GM23248 (cell line): Measurements from ENCODE around the gene LOXL3. TPM values are rescaled to one million over a fixed set of nuclear protein-coding genes. Genes with fewer than 3 reads are reported as not detected.

Experiments
- DNase-seq: peaks from one replicate; pipeline ENCODE4 v3.0.0-alpha.2; 2015
- H2AFZ ChIP-seq: fragments of 200-600 bp; sonication (generic); 2 replicates; pipeline ENCODE4 v1.6.1; 2016; ENCODE audit warnings: antibody characterized with exemption
- H3F3A ChIP-seq: fragments of 200-600 bp; sonication (generic); 2 replicates; pipeline ENCODE4 v1.6.1; 2016; ENCODE audit warnings: mild to moderate bottlenecking, antibody characterized with exemption, mixed run types; ENCODE audit not compliant: insufficient read depth
- H3K27ac ChIP-seq: fragments of 200-600 bp; sonication (generic); 2 replicates; pipeline ENCODE4 v1.5.1; 2016; ENCODE audit warnings: mild to moderate bottlenecking
- H3K27me3 ChIP-seq: fragments of 200-600 bp; sonication (generic); replicated peaks from 2 replicates; pipeline ENCODE4 v1.6.1; 2016; ENCODE audit warnings: mild to moderate bottlenecking; ENCODE audit not compliant: insufficient read depth
- H3K36me3 ChIP-seq: fragments of 200-600 bp; sonication (generic); 2 replicates; pipeline ENCODE4 v1.6.1; 2016; ENCODE audit warnings: low read depth, mild to moderate bottlenecking
- H3K4me1 ChIP-seq: fragments of 200-600 bp; sonication (generic); 2 replicates; pipeline ENCODE4 v1.6.1; 2016; ENCODE audit warnings: mild to moderate bottlenecking; ENCODE audit not compliant: insufficient read depth
- H3K4me2 ChIP-seq: fragments of 200-600 bp; sonication (generic); one replicate; pipeline ENCODE4 v1.6.1; 2016; ENCODE audit warnings: mild to moderate bottlenecking; ENCODE audit not compliant: unreplicated experiment
- H3K4me3 ChIP-seq: fragments of 200-600 bp; sonication (generic); 2 replicates; pipeline ENCODE4 v1.5.1; 2016; ENCODE audit warnings: mild to moderate bottlenecking
- H3K79me2 ChIP-seq: fragments of 200-600 bp; sonication (generic); 2 replicates; pipeline ENCODE4 v1.6.1; 2016; ENCODE audit warnings: mild to moderate bottlenecking; ENCODE audit not compliant: insufficient read depth
- H3K9ac ChIP-seq: fragments of 200-600 bp; sonication (generic); 2 replicates; pipeline ENCODE4 v1.6.1; 2016; ENCODE audit warnings: mild to moderate bottlenecking
- H3K9me2 ChIP-seq: fragments of 200-600 bp; sonication (generic); 2 replicates; pipeline ENCODE4 v1.6.1; 2016; ENCODE audit warnings: mixed run types, mild to moderate bottlenecking, moderate library complexity; ENCODE audit not compliant: insufficient read depth
- H3K9me3 ChIP-seq: fragments of 200-600 bp; sonication (generic); one replicate; pipeline ENCODE4 v1.6.1; 2017; ENCODE audit warnings: low read depth
- H4K20me1 ChIP-seq: fragments of 200-600 bp; sonication (generic); 2 replicates; pipeline ENCODE4 v1.6.0; 2016; ENCODE audit not compliant: insufficient read depth
- EZH2 ChIP-seq: fragments of 200-600 bp; sonication (generic); IDR thresholded peaks from 2 replicates; pipeline ENCODE4 v1.6.1; 2018; ENCODE audit warnings: antibody characterized with exemption, mild to moderate bottlenecking; ENCODE audit not compliant: insufficient read depth, poor library complexity, severe bottlenecking
- EZH2phosphoT487 ChIP-seq: fragments of 200-600 bp; sonication (generic); IDR thresholded peaks from 2 replicates; pipeline ENCODE4 v1.6.1; 2018; ENCODE audit warnings: antibody characterized with exemption, moderate library complexity, mild to moderate bottlenecking, low read depth; ENCODE audit not compliant: insufficient read depth
- WGBS, 2 experiments: methylation state at CpG; one replicate each; pipeline ENCODE4 v1.1.6; 2015 to 2017; ENCODE audit warnings: low lambda C conversion rate in 2 of 2, low coverage in 1 of 2; ENCODE audit errors: missing lambda C conversion rate in 2 of 2; 5-methylcytosine and 5-hydroxymethylcytosine counted together
- in situ Hi-C: fragments of 300-500 bp; cut with MboI; formaldehyde crosslinking; loops from 2 replicates; pipeline ENCODE4 v1.15.0; 2020
- polyA plus RNA-seq: library from polyadenylated mRNA; unstranded; fragments of >200 nt; fragmentation: Nextera tagmentation; extraction: Ambion mirVana; gene quantifications from 2 replicates; pipeline ENCODE4 v1.2.1, GENCODE V29; 2016
- total RNA-seq: library from RNA; depleted of rRNA; stranded (reverse); fragments of >200 nt; shearing (Covaris generic); gene quantifications from 2 replicates; pipeline ENCODE4 v1.2.3, GENCODE V29; 2014

LOXL3 gene
- total and polyA plus RNA-seq, 2 experiments from 2014 or later, result 52.4 to 55.2 TPM

DNA sequence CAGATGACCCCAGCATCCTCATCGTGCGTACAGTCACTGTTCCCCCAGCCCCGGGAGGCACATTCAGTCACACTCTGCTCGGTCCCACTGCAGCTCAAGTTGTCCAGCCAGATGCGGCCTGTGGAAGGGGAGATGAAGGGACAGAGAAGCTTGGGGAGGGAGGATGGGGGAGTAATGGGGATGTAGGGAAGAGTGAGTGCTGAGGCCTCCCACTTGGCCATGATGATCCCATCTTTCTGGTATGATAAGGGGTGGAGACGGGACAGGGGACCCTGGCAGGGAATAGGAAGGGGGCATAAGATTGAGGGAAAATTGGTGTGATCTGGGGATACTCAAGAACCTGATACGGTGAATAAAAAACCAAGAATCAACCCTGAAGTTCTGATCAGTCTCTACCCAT is 3.5 kb downstream of the LOXL3 start:
- H4K20me1 ChIP-seq, result no peaks in the 10 kb centered on the region
- no peaks in the 10 kb centered on the region for H3K9me2 ChIP-seq
- H3F3A ChIP-seq, result peaks cover 15% of the 10 kb centered on the region; the same call in 1 of the 2 replicates
- H3K9ac ChIP-seq, result no peak overlapping the region
- no peaks in the 10 kb centered on the region for H3K36me3 ChIP-seq
- H3K9me3 ChIP-seq, result no peaks in the 10 kb centered on the region
- peak overlapping the region; percentile 78 for H3K4me2 ChIP-seq
- no peak overlapping the region for H3K4me3 ChIP-seq
- H2AFZ ChIP-seq, result no peak overlapping the region
- WGBS, 2 experiments, result 92 to 93% methylated on average over 7 of the region's 7 CpGs
- H3K79me2 ChIP-seq, result peaks cover 48% of the 10 kb centered on the region
- H3K27me3 ChIP-seq, result no peaks in the 10 kb centered on the region
- no peak for DNase-seq
- in situ Hi-C loops, result no loop called here
- no peak for TF ChIP-seq EZH2
- no peak overlapping the region for H3K27ac ChIP-seq
- peaks cover 32% of the 10 kb centered on the region for H3K4me1 ChIP-seq

DNA sequence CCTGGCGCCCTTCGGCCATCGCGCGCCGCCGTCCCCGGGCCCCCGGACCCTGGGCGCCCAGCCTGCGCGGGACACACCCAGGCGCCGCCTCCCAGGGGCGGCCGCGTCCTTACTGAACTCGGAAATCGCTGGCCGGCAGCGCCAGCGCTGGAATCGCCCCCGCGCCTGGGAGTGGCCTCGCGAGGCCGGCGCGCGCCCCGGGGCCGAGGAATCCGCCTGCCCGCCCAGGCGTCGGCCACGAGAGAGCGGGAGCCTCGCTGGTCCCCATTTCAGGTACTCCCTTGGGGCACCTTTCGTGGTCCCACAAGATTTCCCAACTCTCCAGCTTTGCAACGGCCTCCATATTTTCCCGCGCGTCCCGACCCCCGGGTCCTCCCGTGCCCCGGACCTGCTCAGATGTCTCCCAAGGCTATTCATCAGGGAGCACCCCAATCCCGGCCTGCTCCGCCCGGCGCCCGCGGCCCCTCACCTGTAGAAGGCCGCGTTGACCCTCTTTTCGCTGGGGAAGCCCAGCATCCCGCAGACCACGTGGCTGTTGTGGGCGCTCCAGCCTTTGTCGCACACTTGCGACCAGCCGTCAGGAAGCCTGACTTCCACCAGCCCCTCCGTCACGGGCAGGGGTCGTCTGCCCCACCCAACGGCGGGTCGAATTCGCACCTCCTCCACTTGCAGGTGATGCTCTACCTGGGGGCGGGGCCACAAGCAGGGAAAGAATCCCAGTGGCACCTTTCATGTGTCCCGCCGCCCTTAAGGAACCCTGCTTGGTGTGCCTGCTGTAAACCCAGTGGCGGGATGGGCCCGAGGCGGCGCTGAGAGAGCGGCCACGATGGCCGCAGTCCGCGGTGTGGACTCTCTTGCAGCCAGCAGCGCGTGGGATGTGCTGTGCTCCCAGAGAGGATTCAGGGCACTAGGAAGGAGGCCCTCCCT is 4.6 kb downstream of the LOXL3 start:
- Histone ChIP-seq H3K9me2 (no peaks in the 10 kb centered on the region), H3K4me2 (peak overlapping the region; percentile 78), H3K36me3 (no peaks in the 10 kb centered on the region), H3F3A (peaks cover 15% of the 10 kb centered on the region; the same call in 1 of the 2 replicates), H3K27me3 (no peaks in the 10 kb centered on the region), H2AFZ (peak overlapping the region; percentile 80), H3K79me2 (peaks cover 42% of the 10 kb centered on the region; the same call in 1 of the 2 replicates), H3K9me3 (no peaks in the 10 kb centered on the region), H3K9ac (peak overlapping the region; percentile 73), H3K4me3 (peak overlapping the region; percentile 69), H3K27ac (peak overlapping the region; percentile 34), H4K20me1 (no peaks in the 10 kb centered on the region), H3K4me1 (peaks cover 32% of the 10 kb centered on the region)
- TF ChIP-seq EZH2 (no peak), EZH2phosphoT487 (no peak)
- DNase-seq, result peak; percentile 90
- 15 to 17% methylated on average over 70 to 73 of the region's 85 CpGs for WGBS, 2 experiments
- in situ Hi-C loops, result no loop called here

DNA sequence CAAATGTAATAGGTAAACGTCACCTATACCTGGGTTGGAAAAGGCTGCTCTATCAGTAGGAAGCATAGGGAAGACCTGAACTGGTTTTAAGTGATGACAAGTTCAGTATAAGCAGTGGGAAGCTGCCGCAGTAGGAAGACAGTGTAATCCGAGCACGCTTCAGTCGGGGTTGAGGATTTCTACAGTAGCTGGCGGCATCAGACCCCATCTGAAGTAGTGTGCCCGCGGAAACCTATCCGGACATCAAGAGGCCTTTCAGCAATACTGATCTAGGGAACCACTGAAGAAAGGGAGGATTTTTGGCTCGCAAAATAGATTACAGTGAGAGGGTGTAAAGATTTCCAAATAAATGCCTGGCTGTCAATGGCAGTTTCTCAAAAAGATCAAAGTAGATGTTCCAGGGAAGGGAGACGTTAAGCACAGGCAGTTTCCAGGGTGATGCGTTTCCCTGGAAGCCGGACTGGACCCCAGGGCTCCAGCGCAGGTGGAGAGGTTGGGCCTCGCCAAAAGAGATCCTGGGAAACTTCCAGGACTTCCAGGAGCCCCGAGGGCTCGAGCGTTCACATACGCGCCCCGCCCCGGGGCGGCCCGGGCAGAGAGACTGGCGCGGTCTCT is 5.3 kb downstream of the LOXL3 start:
- H3K9me3 ChIP-seq, result no peaks in the 10 kb centered on the region
- H3K9me2 ChIP-seq, result no peaks in the 10 kb centered on the region
- peak overlapping the region; percentile 78 for H3K4me2 ChIP-seq
- H3K27ac ChIP-seq, result peak overlapping the region; percentile 34
- no peaks in the 10 kb centered on the region for H3K36me3 ChIP-seq
- peak overlapping the region; percentile 73 for H3K9ac ChIP-seq
- H3K4me1 ChIP-seq, result peaks cover 32% of the 10 kb centered on the region
- H2AFZ ChIP-seq, result peak overlapping the region; percentile 80
- TF ChIP-seq EZH2phosphoT487 (no peak), EZH2 (no peak)
- in situ Hi-C loops, result no loop called here
- peak overlapping the region; percentile 69 for H3K4me3 ChIP-seq
- peaks cover 15% of the 10 kb centered on the region; the same call in 1 of the 2 replicates for H3F3A ChIP-seq
- 15 to 21% methylated on average over 16 to 20 of the region's 26 CpGs for WGBS, 2 experiments
- H4K20me1 ChIP-seq, result no peaks in the 10 kb centered on the region
- H3K79me2 ChIP-seq, result peaks cover 38% of the 10 kb centered on the region; the same call in 1 of the 2 replicates
- H3K27me3 ChIP-seq, result no peaks in the 10 kb centered on the region
- DNase-seq, result peak; percentile 32

DNA sequence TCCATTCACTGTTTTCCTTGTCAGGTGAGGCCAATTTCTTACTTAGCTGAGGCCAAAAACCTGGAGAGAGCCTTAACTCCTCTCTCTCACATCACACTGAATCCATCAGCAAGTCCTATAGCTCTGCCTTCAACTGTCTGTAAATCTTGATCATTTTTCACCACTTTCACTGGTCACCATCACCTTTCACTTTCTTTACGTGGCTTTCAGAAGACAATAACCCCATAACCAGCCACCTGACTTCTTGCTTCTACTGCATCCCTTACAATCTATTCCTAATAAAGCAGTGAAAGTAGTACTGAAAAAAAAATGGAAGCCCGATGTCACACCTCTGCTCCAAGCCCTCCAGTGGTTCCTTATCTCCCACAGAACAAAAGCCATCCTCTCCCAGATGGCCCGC is 7.7 kb downstream of the LOXL3 start:
- Histone ChIP-seq H3F3A (peaks cover 14% of the 10 kb centered on the region; the same call in 1 of the 2 replicates), H3K36me3 (no peaks in the 10 kb centered on the region), H3K4me3 (no peak overlapping the region), H3K9me2 (no peaks in the 10 kb centered on the region), H3K27me3 (no peaks in the 10 kb centered on the region), H3K4me1 (peaks cover 20% of the 10 kb centered on the region; the same call in 1 of the 2 replicates), H3K4me2 (no peak overlapping the region), H2AFZ (no peak overlapping the region), H3K27ac (no peak overlapping the region), H3K9ac (no peak overlapping the region), H3K9me3 (no peaks in the 10 kb centered on the region), H4K20me1 (no peaks in the 10 kb centered on the region), H3K79me2 (peaks cover 15% of the 10 kb centered on the region; the same call in 1 of the 2 replicates)
- TF ChIP-seq EZH2phosphoT487, result no peak
- DNase-seq, result no peak
- in situ Hi-C loops, result no loop called here
- 90 to 94% methylated on average over 3 of the region's 3 CpGs for WGBS, 2 experiments
